SK-N-SH (cell line): ENCODE results near the gene KBTBD4. TPM values are rescaled to one million over a fixed set of nuclear protein-coding genes. Genes with fewer than 3 reads are reported as not detected.

Experiments used
- CTCF ChIA-PET: fragments of 300-600, 350-600 bp; formaldehyde crosslinking; extraction: SDS; loops from one replicate; lab custom pipeline; 2021; lab: Yijun Ruan, JAX
- POLR2A ChIA-PET: fragments of 350-600 bp; sonication (Branson Sonifier 250); formaldehyde crosslinking; extraction: SDS; loops from one replicate; lab custom pipeline; 2020; ENCODE audit warnings: antibody characterized with exemption, inconsistent platforms; lab: Yijun Ruan, JAX
- DNase-seq: peaks from one replicate; pipeline ENCODE4 v3.0.0; 2012
- H2AFZ ChIP-seq: fragments of 200-600 bp; sonication (generic); 2 replicates; pipeline ENCODE4 v1.8.1; 2016; ENCODE audit warnings: antibody characterized with exemption, mild to moderate bottlenecking, low read depth
- H3F3A ChIP-seq: fragments of 200-600 bp; sonication (generic); replicated peaks from 2 replicates; pipeline ENCODE3; 2016; ENCODE audit warnings: antibody characterized with exemption, mild to moderate bottlenecking; ENCODE audit not compliant: insufficient read depth
- H3K27ac ChIP-seq, 2 experiments: fragments of 200-500 bp in 1 of 2; fragments of 200-600 bp in 1 of 2; sonication (Bioruptor generic) in 1 of 2; sonication (generic), shearing (Covaris generic) in 1 of 2; 2 replicates each; pipeline versions ENCODE4 v1.5.1 to v1.6.1; 2014 to 2016; ENCODE audit warnings: low read depth in 2 of 2, inconsistent platforms in 1 of 2, low read length in 1 of 2, mild to moderate bottlenecking in 1 of 2, mixed read lengths in 1 of 2
- H3K27me3 ChIP-seq: fragments of 200-600 bp; sonication (generic), shearing (Covaris generic); 2 replicates; pipeline ENCODE4 v1.6.1; 2016; ENCODE audit warnings: mixed run types; ENCODE audit not compliant: insufficient read depth
- H3K36me3 ChIP-seq, 2 experiments: fragments of 200-500 bp in 1 of 2; fragments of 200-600 bp in 1 of 2; sonication (Bioruptor generic) in 1 of 2; sonication (generic) in 1 of 2; replicated peaks in 1 of 2; 2 replicates each; pipeline versions ENCODE3 to v1.5.1; 2014 to 2016; ENCODE audit warnings: low read length in 1 of 2, mild to moderate bottlenecking in 1 of 2; ENCODE audit not compliant: insufficient read depth in 2 of 2, control insufficient read depth in 1 of 2
- H3K4me1 ChIP-seq, 2 experiments: fragments of 200-500 bp in 1 of 2; fragments of 200-600 bp in 1 of 2; sonication (Bioruptor generic) in 1 of 2; sonication (generic), shearing (Covaris generic) in 1 of 2; 2 replicates each; pipeline versions ENCODE4 v1.5.1 to v1.6.1; 2014 to 2016; ENCODE audit warnings: low read depth in 1 of 2, low read length in 1 of 2, mixed run types in 1 of 2; ENCODE audit not compliant: insufficient read depth in 2 of 2, control insufficient read depth in 1 of 2
- H3K4me2 ChIP-seq: fragments of 200-600 bp; sonication (generic), shearing (Covaris generic); 2 replicates; pipeline ENCODE4 v1.6.1; 2017; ENCODE audit warnings: mixed run types
- H3K4me3 ChIP-seq, 2 experiments: fragments of 200-500 bp in 1 of 2; fragments of 200-600 bp in 1 of 2; sonication (Bioruptor generic) in 1 of 2; sonication (generic), shearing (Covaris generic) in 1 of 2; 2 replicates each; pipeline versions ENCODE4 v1.5.1 to v1.8.1; 2014 to 2016; ENCODE audit warnings: low read depth in 2 of 2, inconsistent platforms in 1 of 2, low read length in 1 of 2, mild to moderate bottlenecking in 1 of 2, mixed read lengths in 1 of 2, moderate library complexity in 1 of 2
- H3K79me2 ChIP-seq: fragments of 200-600 bp; sonication (generic); 2 replicates; pipeline ENCODE4 v1.8.1; 2017; ENCODE audit warnings: mild to moderate bottlenecking; ENCODE audit not compliant: insufficient read depth
- H3K9ac ChIP-seq: fragments of 200-600 bp; sonication (generic); 2 replicates; pipeline ENCODE4 v1.6.1; 2017; ENCODE audit warnings: mixed run types
- H3K9me2 ChIP-seq: fragments of 200-600 bp; sonication (generic); 2 replicates; pipeline ENCODE4 v1.6.1; 2017; ENCODE audit warnings: mixed run types
- H3K9me3 ChIP-seq: fragments of 200-600 bp; sonication (generic); 2 replicates; pipeline ENCODE4 v1.6.1; 2017; ENCODE audit warnings: mixed run types, mild to moderate bottlenecking, moderate library complexity
- H4K20me1 ChIP-seq: fragments of 200-600 bp; sonication (generic); 2 replicates; pipeline ENCODE4 v1.6.1; 2017; ENCODE audit warnings: mild to moderate bottlenecking, mixed run types; ENCODE audit not compliant: insufficient read depth
- CHD2 ChIP-seq: fragments of 150-350 bp; IDR thresholded peaks from 2 replicates; pipeline ENCODE4 v1.6.1; 2018; ENCODE audit warnings: low read length; ENCODE audit not compliant: partially characterized antibody
- EP300 ChIP-seq, 2 experiments: IDR thresholded peaks; 2 replicates each; pipeline versions ENCODE4 v1.4.0 to v1.6.1; 2012; ENCODE audit warnings: borderline replicate concordance in 1 of 2, low read depth in 1 of 2, low read length in 1 of 2
- FOXJ3 ChIP-seq: sonication (generic); formaldehyde crosslinking; IDR thresholded peaks from 2 replicates; pipeline ENCODE4 v1.5.1; 2020; ENCODE audit warnings: mild to moderate bottlenecking, missing genetic modification reagents
- GABPA ChIP-seq: IDR thresholded peaks from 2 replicates; pipeline ENCODE4 v1.4.0; 2012; ENCODE audit warnings: low read depth, mild to moderate bottlenecking
- GATA2 ChIP-seq: sonication (generic); formaldehyde crosslinking; IDR thresholded peaks from 2 replicates; pipeline ENCODE4 v1.5.0; 2020; ENCODE audit warnings: mild to moderate bottlenecking, missing genetic modification reagents
- MEF2A ChIP-seq: IDR thresholded peaks from 2 replicates; pipeline ENCODE4 v1.4.0; 2012; ENCODE audit warnings: low read depth, borderline replicate concordance
- NFIC ChIP-seq: IDR thresholded peaks from 2 replicates; pipeline ENCODE4 v1.4.0; 2012; ENCODE audit warnings: borderline replicate concordance
- RAD21 ChIP-seq: IDR thresholded peaks from 2 replicates; pipeline ENCODE4 v1.6.1; 2012; ENCODE audit warnings: mild to moderate bottlenecking, low read length
- RCOR1 ChIP-seq: fragments of 150-350 bp; IDR thresholded peaks from 2 replicates; pipeline ENCODE4 v1.6.1; 2017; ENCODE audit warnings: antibody characterized with exemption, low read length
- RFX5 ChIP-seq: IDR thresholded peaks from 2 replicates; pipeline ENCODE4 v1.6.1; 2012; ENCODE audit warnings: mild to moderate bottlenecking, improper control_type of control experiment, low read length
- RXRA ChIP-seq: IDR thresholded peaks from 2 replicates; pipeline ENCODE4 v1.4.0; 2012; ENCODE audit warnings: low read depth, mild to moderate bottlenecking, borderline replicate concordance
- SIN3A ChIP-seq: IDR thresholded peaks from 2 replicates; pipeline ENCODE4 v1.6.1; 2012; ENCODE audit warnings: low read depth, mild to moderate bottlenecking, low read length, moderate library complexity, borderline replicate concordance
- SMC3 ChIP-seq: IDR thresholded peaks from 2 replicates; pipeline ENCODE4 v1.6.1; 2012; ENCODE audit warnings: low read depth, low read length, improper control_type of control experiment
- TAF1 ChIP-seq: IDR thresholded peaks from 2 replicates; pipeline ENCODE4 v1.6.1; 2012; ENCODE audit warnings: low read depth, mild to moderate bottlenecking, low read length, moderate library complexity, borderline replicate concordance
- TCF12 ChIP-seq: IDR thresholded peaks from 2 replicates; pipeline ENCODE4 v1.4.0; 2012
- TEAD4 ChIP-seq: IDR thresholded peaks from 2 replicates; pipeline ENCODE4 v1.4.0; 2012; ENCODE audit warnings: mild to moderate bottlenecking, borderline replicate concordance; ENCODE audit not compliant: insufficient read depth
- YY1 ChIP-seq: IDR thresholded peaks from 2 replicates; pipeline ENCODE4 v1.4.0; 2012; ENCODE audit warnings: low read depth, mild to moderate bottlenecking
- WGBS: methylation state at CpG from one replicate; pipeline ENCODE4 v1.1.6; 2017; ENCODE audit warnings: low lambda C conversion rate; 5-methylcytosine and 5-hydroxymethylcytosine counted together
- polyA plus RNA-seq, 3 experiments: library from polyadenylated mRNA; depleted of rRNA; stranded (reverse); fragments of >200 nt; gene quantifications; 2 replicates each; pipeline ENCODE4 v1.2.3, GENCODE V29; 2012
- TF ChIP-seq, protein P1 (sequence below): IDR thresholded peaks from 2 replicates; pipeline ENCODE4; 2012
- TF ChIP-seq, protein P2 (sequence below): fragments of 150-350 bp; IDR thresholded peaks from 2 replicates; pipeline ENCODE4 v1.6.1; 2017; ENCODE audit warnings: antibody characterized with exemption, low read length, low read depth, borderline replicate concordance
- TF ChIP-seq, protein P3 (sequence below): fragments of 200-600 bp; sonication (generic); IDR thresholded peaks from 2 replicates; pipeline ENCODE4 v1.6.1; 2017; ENCODE audit warnings: antibody characterized with exemption, mild to moderate bottlenecking, moderate library complexity
- TF ChIP-seq, protein P4 (sequence below): fragments of 150-350 bp; IDR thresholded peaks from 2 replicates; pipeline ENCODE4 v1.6.1; 2016; ENCODE audit warnings: mild to moderate bottlenecking, low read depth, low read length

Gene KBTBD4
- polyA plus RNA-seq, 1 of the 3 experiments (the other 2 are of a cell fraction): 16.8 TPM

DNA sequence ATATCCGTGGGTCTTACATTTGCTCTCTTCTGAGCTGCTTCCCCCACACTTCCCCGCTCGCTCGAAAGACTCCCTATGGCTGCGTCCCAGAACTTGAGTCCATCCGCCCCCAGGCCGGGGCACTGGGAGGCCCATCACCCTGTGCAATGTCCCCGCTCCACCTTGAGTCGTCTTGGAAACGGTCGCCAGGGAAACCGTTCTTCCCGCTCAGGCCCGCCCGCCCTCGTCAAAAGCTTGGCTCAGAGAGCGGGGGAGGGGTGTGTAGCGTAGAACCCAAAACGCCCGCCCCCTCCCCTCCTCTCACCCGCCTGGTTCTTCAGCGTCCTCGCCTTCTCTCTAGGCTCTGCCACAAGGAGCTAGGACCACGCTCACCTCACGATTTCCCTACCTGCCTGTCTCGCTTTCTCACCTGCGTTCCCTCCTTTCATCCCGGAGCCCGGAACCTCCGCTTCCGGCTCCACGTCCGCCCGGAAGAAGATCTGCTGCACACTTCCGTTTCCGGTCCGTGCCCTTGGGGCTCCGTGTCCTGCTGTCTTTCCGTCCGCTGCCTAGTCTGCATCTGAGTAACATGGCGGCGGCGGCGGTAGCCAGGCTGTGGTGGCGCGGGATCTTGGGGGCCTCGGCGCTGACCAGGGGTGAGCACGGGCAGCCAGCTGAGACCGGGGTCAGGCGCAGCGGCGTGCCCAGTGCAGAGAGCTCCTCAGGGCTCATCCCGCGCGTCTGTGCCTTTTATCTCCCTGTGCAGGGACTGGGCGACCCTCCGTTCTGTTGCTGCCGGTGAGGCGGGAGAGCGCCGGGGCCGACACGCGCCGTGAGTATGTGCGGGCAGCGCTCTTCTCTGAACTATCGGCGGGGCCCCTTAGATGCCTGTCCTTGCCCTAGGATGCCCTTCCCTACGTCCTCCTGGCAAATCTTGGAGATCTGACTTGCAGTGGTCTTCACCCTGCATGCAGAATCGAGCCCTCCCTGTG lies at the start of gene KBTBD4, which contains the start of gene NDUFS3 (continued):
- TF ChIP-seq YY1 (peak; percentile 97), EP300 (IDR thresholded peaks at IDR 0.05; ENCODE audit: borderline replicate concordance in 1 of 2, low read depth in 1 of 2, low read length in 1 of 2) (no peak; a peak in 1 of 4 replicates), GABPA (peak; percentile 100), SIN3A (peak; percentile 38; the same call in 1 of the 2 replicates), TAF1 (peak; percentile 98)
- TF ChIP-seq, protein P1, sequence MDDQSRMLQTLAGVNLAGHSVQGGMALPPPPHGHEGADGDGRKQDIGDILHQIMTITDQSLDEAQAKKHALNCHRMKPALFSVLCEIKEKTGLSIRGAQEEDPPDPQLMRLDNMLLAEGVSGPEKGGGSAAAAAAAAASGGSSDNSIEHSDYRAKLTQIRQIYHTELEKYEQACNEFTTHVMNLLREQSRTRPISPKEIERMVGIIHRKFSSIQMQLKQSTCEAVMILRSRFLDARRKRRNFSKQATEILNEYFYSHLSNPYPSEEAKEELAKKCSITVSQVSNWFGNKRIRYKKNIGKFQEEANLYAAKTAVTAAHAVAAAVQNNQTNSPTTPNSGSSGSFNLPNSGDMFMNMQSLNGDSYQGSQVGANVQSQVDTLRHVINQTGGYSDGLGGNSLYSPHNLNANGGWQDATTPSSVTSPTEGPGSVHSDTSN: no peak

DNA sequence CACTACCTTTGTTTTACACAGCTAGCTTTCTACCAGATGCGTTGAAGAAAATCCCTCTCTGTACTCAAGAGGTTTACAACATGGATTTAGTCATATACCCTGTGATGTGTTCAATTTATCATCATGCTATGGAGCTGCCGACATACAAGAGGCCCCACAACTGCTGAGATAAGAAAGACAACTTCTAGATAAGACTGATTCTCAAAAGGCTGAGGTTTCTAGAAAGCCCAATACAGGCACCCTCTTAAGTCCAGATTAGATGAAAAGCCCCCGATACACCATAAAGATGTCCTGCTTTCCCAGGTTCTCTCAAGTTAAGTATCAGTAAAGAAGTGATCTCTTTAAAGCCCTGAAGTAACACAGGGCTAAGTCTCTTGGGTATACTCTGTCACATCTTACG lies 49.3 kb upstream of the KBTBD4 start:
- no peaks in the 10 kb centered on the region for H4K20me1 ChIP-seq
- no peaks in the 10 kb centered on the region for H3K4me1 ChIP-seq
- 97% methylated on average over 4 of the region's 4 CpGs for WGBS
- H3K9me3 ChIP-seq: no peaks in the 10 kb centered on the region
- H2AFZ ChIP-seq: no peak overlapping the region
- ChIA-PET POLR2A (no interaction called here), CTCF (interaction anchor here (3.2 kb wide), 1 partner anchor 11 kb away, joined by 9 read pairs; no protein-coding TSS in a partner anchor)
- H3K4me3 ChIP-seq: no peak overlapping the region
- H3F3A ChIP-seq: peaks cover 7% of the 10 kb centered on the region
- TF ChIP-seq RCOR1 (no peak), RFX5 (no peak), GATA2 (CRISPR knock-in tag) (no peak), CHD2 (no peak), EP300 (IDR thresholded peaks at IDR 0.05; ENCODE audit: borderline replicate concordance in 1 of 2, low read depth in 1 of 2, low read length in 1 of 2) (no peak), NFIC (no peak), SMC3 (no peak), TEAD4 (no peak), FOXJ3 (CRISPR knock-in tag) (no peak), MEF2A (no peak), TCF12 (no peak), RAD21 (no peak), TAF1 (no peak), RXRA (no peak)
- TF ChIP-seq, protein P1: no peak
- TF ChIP-seq, protein P2, sequence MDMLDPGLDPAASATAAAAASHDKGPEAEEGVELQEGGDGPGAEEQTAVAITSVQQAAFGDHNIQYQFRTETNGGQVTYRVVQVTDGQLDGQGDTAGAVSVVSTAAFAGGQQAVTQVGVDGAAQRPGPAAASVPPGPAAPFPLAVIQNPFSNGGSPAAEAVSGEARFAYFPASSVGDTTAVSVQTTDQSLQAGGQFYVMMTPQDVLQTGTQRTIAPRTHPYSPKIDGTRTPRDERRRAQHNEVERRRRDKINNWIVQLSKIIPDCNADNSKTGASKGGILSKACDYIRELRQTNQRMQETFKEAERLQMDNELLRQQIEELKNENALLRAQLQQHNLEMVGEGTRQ: no peak
- TF ChIP-seq, protein P3, sequence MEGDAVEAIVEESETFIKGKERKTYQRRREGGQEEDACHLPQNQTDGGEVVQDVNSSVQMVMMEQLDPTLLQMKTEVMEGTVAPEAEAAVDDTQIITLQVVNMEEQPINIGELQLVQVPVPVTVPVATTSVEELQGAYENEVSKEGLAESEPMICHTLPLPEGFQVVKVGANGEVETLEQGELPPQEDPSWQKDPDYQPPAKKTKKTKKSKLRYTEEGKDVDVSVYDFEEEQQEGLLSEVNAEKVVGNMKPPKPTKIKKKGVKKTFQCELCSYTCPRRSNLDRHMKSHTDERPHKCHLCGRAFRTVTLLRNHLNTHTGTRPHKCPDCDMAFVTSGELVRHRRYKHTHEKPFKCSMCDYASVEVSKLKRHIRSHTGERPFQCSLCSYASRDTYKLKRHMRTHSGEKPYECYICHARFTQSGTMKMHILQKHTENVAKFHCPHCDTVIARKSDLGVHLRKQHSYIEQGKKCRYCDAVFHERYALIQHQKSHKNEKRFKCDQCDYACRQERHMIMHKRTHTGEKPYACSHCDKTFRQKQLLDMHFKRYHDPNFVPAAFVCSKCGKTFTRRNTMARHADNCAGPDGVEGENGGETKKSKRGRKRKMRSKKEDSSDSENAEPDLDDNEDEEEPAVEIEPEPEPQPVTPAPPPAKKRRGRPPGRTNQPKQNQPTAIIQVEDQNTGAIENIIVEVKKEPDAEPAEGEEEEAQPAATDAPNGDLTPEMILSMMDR: no peak
- TF ChIP-seq, protein P4, sequence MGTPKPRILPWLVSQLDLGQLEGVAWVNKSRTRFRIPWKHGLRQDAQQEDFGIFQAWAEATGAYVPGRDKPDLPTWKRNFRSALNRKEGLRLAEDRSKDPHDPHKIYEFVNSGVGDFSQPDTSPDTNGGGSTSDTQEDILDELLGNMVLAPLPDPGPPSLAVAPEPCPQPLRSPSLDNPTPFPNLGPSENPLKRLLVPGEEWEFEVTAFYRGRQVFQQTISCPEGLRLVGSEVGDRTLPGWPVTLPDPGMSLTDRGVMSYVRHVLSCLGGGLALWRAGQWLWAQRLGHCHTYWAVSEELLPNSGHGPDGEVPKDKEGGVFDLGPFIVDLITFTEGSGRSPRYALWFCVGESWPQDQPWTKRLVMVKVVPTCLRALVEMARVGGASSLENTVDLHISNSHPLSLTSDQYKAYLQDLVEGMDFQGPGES: no peak
- TF ChIP-seq, all 33 proteins: peak for 0
- Histone ChIP-seq H3K9ac (no peak overlapping the region), H3K27ac (no peak overlapping the region), H3K36me3 (peaks cover 54 to 78% of the 10 kb centered on the region in 2 experiments), H3K79me2 (no peaks in the 10 kb centered on the region), H3K27me3 (no peaks in the 10 kb centered on the region), H3K9me2 (no peaks in the 10 kb centered on the region), H3K4me2 (no peak overlapping the region)
- no peak for DNase-seq
